Non-pigmented ciliary epithelial cell (primary cell): ENCODE data around the gene NUFIP2.
"Not testable (repeated sequence)": the region's sequence is repeated elsewhere in the genome, so short reads cannot be mapped to it uniquely, and the experiment has no call there.

Source experiments
- DNase-seq: peaks from one replicate; pipeline ENCODE4 v3.0.0-alpha.2; 2010; ENCODE audit warnings: low read depth

Gene NUFIP2

DNA sequence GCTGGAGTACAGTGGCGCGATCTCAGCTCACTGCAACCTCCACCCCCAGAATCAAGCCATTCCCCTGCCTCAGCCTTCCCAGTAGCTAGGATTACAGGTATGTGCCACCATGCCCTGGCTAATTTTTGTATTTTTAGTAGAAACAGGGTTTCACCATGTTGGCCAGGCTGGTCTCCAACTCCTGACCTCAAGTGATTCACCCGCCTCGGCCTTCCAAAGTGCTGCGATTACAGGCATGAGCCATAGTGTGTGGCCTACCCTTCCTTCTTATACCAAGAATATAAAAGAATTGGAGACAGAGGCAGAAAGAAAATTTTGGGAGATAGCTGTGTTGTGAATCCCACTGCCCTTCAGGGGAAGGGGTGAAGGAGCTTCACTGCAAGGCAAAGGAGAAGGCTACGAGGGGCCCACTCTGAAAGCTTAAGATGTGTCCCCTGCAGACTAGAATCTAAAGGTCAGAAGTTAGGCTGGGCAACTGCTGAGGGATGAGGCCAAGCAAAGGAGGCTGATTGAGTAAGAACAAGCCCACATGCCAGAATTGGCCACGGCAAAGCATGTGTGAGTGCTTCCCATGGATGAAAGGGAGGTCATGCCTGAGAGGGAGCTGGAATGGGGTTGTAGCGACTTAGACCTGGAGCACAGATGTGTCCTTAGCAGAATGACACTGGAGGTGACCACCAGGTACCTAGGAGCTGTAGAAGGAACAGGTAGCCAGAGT lies 55.7 kb downstream of the NUFIP2 start:
- no peak for DNase-seq

DNA sequence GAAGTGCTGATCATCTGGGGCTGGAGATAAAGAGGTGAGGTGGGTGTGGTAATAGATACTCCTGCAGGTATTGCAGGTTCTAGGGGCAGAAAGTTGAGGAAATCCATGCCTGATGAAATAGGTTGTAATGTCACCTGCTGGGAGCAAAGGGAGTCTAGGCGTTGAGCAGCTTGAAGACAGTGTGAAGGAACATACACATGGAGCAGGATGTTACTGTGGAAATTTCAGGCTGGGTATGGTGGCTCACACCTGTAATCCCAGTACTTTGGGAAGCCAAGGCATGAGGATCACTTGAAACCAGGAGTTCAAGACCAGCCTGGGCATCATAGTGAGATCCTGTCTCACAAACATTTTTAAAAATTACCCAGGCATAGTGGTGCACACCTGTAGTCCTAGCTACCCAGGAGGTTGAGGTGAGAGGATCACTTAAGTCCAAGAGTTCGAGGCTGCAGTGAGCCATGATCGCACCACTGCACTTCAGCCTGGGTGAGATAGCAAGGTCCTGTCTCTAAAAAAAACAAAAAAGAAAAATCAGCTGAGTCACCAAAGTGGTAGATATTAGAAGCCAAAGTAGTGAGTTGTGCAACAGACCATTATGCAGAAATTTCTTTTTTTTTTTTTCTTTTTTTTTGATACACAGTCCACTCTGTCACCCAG lies 56.3 kb downstream of the NUFIP2 start:
- no peak for DNase-seq

DNA sequence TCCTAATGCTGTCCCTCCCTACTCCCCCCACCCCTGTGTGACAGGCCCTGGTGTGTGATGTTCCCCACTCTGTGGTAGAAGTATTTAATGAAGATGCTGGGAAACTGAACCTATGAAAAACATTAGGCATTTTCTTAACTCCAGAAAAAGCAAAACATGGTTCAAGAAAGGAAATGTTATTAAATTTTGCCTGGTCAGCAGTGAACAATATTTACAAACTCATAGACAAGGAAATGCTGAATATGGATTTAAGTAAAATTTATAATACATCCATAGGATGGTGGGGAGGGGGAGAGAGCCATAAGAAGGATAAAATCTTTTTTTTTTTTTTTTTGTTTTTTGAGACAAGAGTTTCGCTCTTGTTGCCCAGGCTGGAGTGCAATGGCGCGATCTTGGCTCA lies 58.0 kb downstream of the NUFIP2 start:
- no peak for DNase-seq

GRCh38 chr17:29234972-29235371 lies 59.0 kb downstream of the NUFIP2 start:
- not testable (repeated sequence) for DNase-seq

DNA sequence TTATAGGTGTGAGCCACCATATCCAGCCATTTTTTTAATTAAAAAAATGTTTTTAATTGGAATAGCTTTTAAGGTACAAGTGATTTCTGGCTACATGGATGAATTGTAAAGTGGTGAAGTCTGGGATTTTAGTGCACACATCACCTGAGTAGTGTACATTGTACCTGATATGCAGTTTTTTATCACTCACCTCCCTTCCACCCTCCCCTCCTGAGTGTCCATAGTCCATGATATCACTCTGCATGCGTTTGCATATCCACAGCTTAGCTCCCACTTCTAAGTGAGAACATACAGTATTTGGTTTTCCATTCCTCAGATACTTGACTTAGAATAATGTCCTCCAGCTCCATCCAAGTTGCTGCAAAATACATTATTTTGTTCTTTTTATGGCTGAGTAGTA lies 60.6 kb downstream of the NUFIP2 start:
- DNase-seq: no peak

DNA sequence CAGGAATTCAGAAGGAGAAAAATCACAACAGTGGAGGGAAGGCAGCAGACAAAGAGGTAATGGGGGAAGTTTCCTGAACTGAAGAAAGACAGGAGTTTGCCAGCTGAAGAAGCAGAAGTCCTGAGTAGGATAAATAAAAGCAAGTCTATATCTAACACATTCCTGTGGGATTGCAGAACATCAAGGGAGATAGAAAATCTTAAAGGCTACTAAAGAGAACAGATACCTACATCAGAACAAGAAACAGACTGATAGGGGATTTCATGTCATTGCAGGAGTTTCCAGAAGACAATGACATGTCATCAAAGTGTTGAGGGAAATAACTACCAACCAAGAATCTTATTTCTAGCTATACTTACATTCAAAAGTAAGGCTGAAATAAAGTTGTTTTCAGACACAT lies 68.6 kb downstream of the NUFIP2 start:
- no peak for DNase-seq

DNA sequence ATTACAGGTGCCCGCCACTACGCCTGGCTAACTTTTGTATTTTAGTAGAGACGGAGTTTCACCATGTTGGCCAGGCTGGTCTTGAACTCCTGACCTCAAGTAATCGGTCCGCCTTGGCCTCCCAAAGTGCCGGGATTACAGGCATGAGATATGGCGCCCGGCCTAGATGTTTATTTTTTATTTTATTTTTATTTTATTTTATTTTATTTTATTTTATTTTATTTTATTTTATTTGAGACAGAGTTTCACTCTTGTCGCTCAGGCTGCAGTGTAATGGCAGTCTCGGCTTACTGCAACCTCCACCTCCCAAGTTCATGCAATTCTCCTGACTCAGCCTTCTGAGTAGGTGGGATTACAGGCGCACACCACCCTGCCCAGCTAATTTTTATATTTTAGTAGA lies 72.6 kb downstream of the NUFIP2 start:
- DNase-seq: not testable (repeated sequence)

GRCh38 chr17:29219378-29220047 lies 74.4 kb downstream of the NUFIP2 start:
- DNase-seq: no peak

- DNase-seq: no peak
Observed at GRCh38 chr17:29216856-29217255, 77.1 kb downstream of the NUFIP2 start.

- DNase-seq: no peak
Observed at GRCh38 chr17:29216181-29216580, 77.8 kb downstream of the NUFIP2 start.

GRCh38 chr17:29215717-29216116 lies 78.2 kb downstream of the NUFIP2 start:
- DNase-seq: no peak

- no peak for DNase-seq
Observed at GRCh38 chr17:29215174-29215573, 78.8 kb downstream of the NUFIP2 start.

GRCh38 chr17:29214215-29215146 lies 79.5 kb downstream of the NUFIP2 start:
- no peak for DNase-seq

DNA sequence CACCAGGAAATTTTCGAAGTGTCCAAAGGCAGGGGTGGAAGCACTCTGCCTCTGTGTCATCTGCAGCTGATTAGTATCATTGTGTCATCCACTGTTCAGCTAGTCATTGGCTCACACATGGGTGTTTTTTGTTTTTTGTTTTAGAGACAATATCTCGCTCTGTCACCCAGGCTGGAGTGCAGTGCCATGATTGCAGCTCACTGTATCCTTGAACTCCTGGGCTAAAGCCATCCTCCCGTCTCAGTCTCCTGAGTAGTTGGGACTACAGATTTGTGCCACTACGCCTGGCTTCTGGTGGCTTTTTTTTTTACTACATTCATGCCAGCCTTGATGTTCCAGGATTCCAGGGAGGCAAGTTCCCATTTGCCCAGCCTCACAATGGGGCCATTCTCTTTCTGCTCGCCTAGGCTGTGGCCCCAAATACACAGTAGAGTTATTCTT lies 81.2 kb downstream of the NUFIP2 start:
- DNase-seq: no peak

DNA sequence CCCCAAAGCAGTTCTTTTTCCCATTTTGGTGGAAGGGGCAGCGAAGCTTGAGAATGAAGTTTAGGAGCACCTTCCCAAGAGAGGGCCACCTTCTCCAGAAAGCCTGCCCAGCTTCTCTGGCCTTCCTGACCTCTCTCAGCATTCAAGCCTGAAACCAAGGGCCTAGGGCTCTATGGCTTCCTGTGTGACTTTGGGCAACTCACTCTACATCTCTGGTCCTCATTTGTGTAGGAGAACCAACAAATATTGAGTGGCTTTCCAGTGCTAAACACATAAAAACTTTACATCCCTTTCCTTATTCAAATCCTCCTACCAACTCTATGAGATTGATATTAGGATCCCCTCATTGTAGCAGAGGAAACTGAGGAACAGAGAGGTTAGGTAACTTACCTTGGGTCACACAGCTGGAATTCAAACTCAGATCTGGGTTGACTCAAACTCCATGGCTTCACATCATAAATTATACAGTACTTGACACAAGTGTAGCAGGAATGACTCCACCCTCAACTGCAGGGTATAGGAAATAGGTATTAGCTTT lies 81.8 kb downstream of the NUFIP2 start:
- DNase-seq: no peak

- DNase-seq: no peak
Observed at GRCh38 chr17:29210879-29211278, 83.1 kb downstream of the NUFIP2 start.

DNA sequence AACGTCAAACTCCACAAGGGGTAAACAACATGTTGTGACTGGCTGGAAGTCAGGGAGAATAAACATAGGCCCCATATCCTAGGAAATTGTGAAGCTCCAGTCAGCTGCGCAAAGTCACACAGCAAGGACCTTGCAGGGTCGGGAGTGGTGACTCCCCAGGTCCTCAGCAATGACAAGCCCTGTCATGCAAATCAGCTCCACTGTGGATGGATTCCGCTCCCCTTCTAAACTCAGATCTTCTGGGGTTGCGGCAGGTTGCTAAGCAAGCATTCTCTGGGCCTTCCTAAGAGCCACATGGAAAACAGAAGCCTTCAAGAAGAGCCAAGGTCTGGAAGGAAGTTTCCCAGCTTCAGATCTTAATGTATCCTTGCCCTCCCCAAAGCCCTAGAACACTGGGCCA lies 84.9 kb downstream of the NUFIP2 start:
- DNase-seq: no peak

DNA sequence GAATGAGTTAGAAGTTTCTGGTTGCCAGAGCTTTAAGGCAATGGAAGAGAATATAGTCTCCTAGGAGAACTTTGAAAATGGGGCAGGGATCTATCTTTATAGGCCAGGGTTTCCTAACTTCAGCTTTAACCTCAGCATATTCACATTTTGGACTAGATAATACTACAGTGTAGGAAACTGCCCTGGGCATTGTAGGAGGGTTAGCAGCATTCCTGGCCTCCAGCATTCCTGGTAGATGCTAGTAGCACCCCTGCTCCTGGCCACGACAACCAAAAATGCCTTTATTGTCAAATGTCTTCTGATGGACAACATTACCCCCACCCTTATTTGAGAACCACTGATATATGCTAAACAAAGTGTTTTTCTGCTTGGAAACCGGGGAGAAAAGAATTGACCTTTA lies 86.0 kb downstream of the NUFIP2 start:
- no peak for DNase-seq
